Upper lobe of right lung (tissue), 1 donor: ENCODE measurements around the gene GBGT1. TPM values are rescaled to one million over a fixed set of nuclear protein-coding genes. Genes with fewer than 3 reads are reported as not detected.

Experiments used
- ATAC-seq: fragments of 200-7000 bp; cut with Tn5 transposase; one replicate; pipeline ENCODE4 v1.9.1; 2020; ENCODE audit warnings: mild to moderate bottlenecking, moderate library complexity
- DNase-seq: peaks from one replicate; pipeline ENCODE4 v3.0.0-alpha.2; 2020
- H3K27ac ChIP-seq: fragments of 200-600 bp; one replicate; pipeline ENCODE4 v1.8.0; 2022
- H3K27me3 ChIP-seq: fragments of 200-600 bp; one replicate; pipeline ENCODE4 v1.8.0; 2022; ENCODE audit warnings: mild to moderate bottlenecking
- H3K36me3 ChIP-seq: fragments of 200-600 bp; one replicate; pipeline ENCODE4 v1.8.0; 2022
- H3K4me1 ChIP-seq: fragments of 200-600 bp; one replicate; pipeline ENCODE4 v1.8.0; 2022
- H3K4me3 ChIP-seq: fragments of 200-600 bp; one replicate; pipeline ENCODE4 v1.8.0; 2022; ENCODE audit warnings: mild to moderate bottlenecking
- H3K9me3 ChIP-seq: fragments of 200-600 bp; one replicate; pipeline ENCODE4 v1.8.0; 2022
- CTCF ChIP-seq: fragments of 200-600 bp; IDR thresholded peaks from one replicate; pipeline ENCODE4 v1.8.0; 2022; ENCODE audit warnings: antibody characterized with exemption
- intact Hi-C: fragments of 100-400 bp; cut with DNase I; formaldehyde crosslinking; loops from one replicate; pipeline ENCODE4 v1.11.0; 2022
- total RNA-seq: library from RNA; stranded (reverse); fragmentation: NEBNext Ultra II Directional; extraction: Animal tissue kit (Norgen Biotek cat#: 25700); gene quantifications from one replicate; pipeline ENCODE4 v1.2.1, GENCODE V29; 2021
- donor health status: DM: no; HTN: yes; CAD: no; lungs with severe emphysema.

Gene GBGT1
- total RNA-seq, 1 donor from 2014 or later: 27.4 TPM

- H3K27me3 ChIP-seq: no peaks in the 10 kb centered on the region
- peak overlapping the region; percentile 80 for H3K27ac ChIP-seq
- peaks cover 17% of the 10 kb centered on the region for H3K36me3 ChIP-seq
- ATAC-seq (peak; percentile 7), DNase-seq (peak; percentile 63)
- no peak overlapping the region for H3K4me3 ChIP-seq
- peaks cover 79% of the 10 kb centered on the region for H3K4me1 ChIP-seq
- H3K9me3 ChIP-seq: no peaks in the 10 kb centered on the region
- no peak for TF ChIP-seq CTCF
- intact Hi-C loops: no loop called here
Measured at GRCh38 chr9:133114886-133115603, 48.7 kb downstream of the GBGT1 start.

- ATAC-seq (peak; percentile 48), DNase-seq (peak; percentile 76)
- H3K27me3 ChIP-seq: no peaks in the 10 kb centered on the region
- intact Hi-C loops: no loop called here
- peaks cover 25% of the 10 kb centered on the region for H3K36me3 ChIP-seq
- peak overlapping the region; percentile 8 for H3K4me3 ChIP-seq
- no peak for TF ChIP-seq CTCF
- H3K9me3 ChIP-seq: no peaks in the 10 kb centered on the region
- peak overlapping the region; percentile 80 for H3K27ac ChIP-seq
- peaks cover 71% of the 10 kb centered on the region for H3K4me1 ChIP-seq
Measured at GRCh38 chr9:133113949-133114885, 49.5 kb downstream of the GBGT1 start.

GRCh38 chr9:133113163-133113948 is 50.4 kb downstream of the GBGT1 start:
- TF ChIP-seq CTCF: no peak
- Histone ChIP-seq H3K36me3 (peaks cover 34% of the 10 kb centered on the region), H3K4me1 (peaks cover 62% of the 10 kb centered on the region), H3K27ac (peak overlapping the region; percentile 80), H3K4me3 (no peak overlapping the region), H3K27me3 (no peaks in the 10 kb centered on the region), H3K9me3 (no peaks in the 10 kb centered on the region)
- intact Hi-C loops: no loop called here
- DNase-seq (peak; percentile 88), ATAC-seq (peak; percentile 55)

- H3K27ac ChIP-seq: peak overlapping the region; percentile 80
- DNase-seq (peak; percentile 90), ATAC-seq (peak; percentile 70)
- TF ChIP-seq CTCF: no peak
- peaks cover 41% of the 10 kb centered on the region for H3K36me3 ChIP-seq
- H3K4me3 ChIP-seq: no peak overlapping the region
- no peaks in the 10 kb centered on the region for H3K9me3 ChIP-seq
- peaks cover 55% of the 10 kb centered on the region for H3K4me1 ChIP-seq
- no peaks in the 10 kb centered on the region for H3K27me3 ChIP-seq
- intact Hi-C loops: no loop called here
Measured at GRCh38 chr9:133112663-133113026, 51.1 kb downstream of the GBGT1 start.

- H3K27ac ChIP-seq: peak overlapping the region; percentile 80
- ATAC-seq (no peak), DNase-seq (peak; percentile 63)
- no peak overlapping the region for H3K4me3 ChIP-seq
- intact Hi-C loops: no loop called here
- TF ChIP-seq CTCF: no peak
- no peaks in the 10 kb centered on the region for H3K27me3 ChIP-seq
- H3K36me3 ChIP-seq: peaks cover 47% of the 10 kb centered on the region
- peaks cover 49% of the 10 kb centered on the region for H3K4me1 ChIP-seq
- H3K9me3 ChIP-seq: no peaks in the 10 kb centered on the region
Measured at GRCh38 chr9:133111808-133112662, 51.7 kb downstream of the GBGT1 start.
